HG02571 (cell line): ENCODE results near the gene SLC49A3.
"Not testable (repeated sequence)": the region's sequence is repeated elsewhere in the genome, so short reads cannot be mapped to it uniquely, and the experiment has no call there.

Experiments used
- ATAC-seq: cut with Tn5 transposase; IDR thresholded peaks from one replicate; pipeline ENCODE4 v1.9.1; 2021; ENCODE audit warnings: mild to moderate bottlenecking, moderate library complexity; ENCODE audit not compliant: unreplicated experiment

SLC49A3 gene

DNA sequence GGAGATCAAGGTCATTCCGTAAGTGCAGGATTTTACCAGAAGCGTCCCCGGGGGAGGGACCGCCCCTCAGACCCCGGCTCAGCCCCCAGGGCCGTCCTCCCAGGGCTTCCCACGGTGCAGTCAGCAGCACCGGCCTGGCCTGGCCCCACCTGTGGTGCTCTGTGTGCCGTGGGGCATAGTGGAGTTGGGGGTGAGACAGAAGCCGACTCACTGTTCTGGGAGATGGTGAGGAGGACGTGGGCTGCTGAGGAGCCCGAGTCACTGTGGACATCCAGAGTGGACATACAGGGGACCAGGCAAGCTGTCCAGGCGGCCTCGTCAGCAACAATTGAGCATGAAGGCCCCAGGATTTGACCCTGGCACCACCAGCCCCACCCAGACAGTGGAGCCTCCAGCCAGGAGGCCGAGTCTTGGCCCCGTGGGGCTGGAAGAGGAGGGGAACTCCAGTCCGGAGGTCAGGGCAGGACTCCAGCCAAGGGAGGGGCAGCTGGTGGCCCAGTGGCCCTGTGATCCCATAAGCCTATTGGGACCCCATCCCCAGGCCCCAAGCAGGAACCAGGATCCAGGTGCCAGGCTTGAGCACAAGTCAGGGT lies 34.0 kb downstream of the SLC49A3 start:
- no peak for ATAC-seq

DNA sequence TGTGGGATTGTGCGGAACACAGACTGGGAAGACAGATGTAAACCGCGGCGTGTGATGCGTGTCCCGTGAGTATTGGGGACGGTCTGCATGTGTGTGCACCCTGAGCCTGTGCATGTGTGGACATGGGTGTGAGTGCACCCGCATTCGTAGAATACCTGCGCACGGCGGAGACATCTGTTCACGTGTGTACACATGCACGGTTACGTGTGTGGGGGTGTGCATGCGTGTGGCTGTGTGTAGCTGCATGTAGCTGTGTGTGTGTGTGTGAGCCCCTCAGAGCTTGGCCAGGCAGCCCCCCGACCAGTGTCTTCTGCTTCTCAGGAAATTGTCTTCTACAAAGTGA lies 34.5 kb downstream of the SLC49A3 start:
- ATAC-seq, result no peak

DNA sequence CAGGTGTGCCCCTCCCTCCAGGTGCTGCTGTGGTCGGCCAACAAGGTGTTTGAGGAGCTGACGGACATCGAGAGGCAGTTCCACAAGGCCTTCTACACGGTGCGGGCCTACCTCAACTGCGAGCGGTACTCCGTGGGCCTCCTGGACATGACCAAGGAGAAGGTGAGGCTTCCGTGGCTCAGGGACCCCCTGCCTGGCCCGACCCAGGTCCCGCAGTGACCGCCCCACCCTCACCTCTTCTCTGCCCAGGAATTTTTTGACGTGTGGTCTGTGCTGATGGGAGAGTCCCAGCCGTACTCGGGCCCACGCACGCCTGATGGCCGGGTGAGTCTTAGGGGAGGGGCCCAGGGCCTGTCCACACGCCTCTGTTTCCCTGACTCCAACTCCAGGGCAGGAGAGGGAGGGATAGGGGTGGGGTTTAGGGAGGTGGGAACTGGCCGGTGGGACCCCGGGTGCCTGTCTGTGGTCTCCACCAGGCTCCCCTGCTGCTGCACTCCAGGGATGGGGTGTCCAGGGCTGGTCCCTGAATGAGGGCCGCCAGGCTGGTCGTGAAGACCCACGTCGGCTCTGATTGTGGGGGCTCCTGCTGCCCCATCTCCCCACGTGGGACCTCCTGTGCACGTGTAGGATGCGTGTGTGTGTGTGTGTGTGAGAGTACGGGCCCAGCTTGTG lies 35.0 kb downstream of the SLC49A3 start:
- ATAC-seq, result no peak

DNA sequence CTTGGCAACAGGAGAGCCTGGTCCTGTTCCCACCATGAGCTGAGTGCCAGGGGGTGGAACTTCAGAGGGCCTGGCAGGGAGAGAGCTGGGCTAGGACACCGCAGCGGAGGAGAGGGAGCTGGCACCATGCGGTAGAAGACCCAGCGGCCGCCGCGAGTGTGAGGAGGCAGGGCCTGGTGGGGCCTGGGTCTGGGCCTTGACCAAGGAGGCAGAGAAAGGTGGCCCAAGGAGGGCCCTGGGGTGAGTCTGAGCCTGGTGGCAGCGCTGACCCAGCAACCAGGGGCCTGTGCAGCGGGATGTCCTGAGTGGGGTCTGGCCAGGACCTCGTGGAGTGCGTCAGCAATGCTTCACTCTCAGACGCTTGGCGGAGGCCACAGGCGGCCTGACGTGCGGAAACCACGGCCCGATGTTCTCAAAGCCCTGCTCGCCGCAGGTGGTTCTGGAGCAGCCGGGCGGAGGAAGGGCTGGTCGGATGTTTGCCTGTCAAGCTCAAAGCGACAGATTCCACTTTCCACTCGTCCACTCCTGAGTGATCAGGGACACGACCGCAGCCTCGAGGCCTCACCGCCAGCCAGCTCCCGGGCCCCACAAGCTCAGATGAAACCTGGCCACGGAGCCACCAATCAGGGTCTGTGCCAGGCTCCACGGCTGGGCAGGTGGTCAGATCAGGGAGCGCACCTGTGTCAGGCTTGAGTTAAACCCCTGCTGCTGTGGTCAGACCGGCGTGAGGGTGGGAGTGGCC lies 35.7 kb downstream of the SLC49A3 start:
- no peak for ATAC-seq

DNA sequence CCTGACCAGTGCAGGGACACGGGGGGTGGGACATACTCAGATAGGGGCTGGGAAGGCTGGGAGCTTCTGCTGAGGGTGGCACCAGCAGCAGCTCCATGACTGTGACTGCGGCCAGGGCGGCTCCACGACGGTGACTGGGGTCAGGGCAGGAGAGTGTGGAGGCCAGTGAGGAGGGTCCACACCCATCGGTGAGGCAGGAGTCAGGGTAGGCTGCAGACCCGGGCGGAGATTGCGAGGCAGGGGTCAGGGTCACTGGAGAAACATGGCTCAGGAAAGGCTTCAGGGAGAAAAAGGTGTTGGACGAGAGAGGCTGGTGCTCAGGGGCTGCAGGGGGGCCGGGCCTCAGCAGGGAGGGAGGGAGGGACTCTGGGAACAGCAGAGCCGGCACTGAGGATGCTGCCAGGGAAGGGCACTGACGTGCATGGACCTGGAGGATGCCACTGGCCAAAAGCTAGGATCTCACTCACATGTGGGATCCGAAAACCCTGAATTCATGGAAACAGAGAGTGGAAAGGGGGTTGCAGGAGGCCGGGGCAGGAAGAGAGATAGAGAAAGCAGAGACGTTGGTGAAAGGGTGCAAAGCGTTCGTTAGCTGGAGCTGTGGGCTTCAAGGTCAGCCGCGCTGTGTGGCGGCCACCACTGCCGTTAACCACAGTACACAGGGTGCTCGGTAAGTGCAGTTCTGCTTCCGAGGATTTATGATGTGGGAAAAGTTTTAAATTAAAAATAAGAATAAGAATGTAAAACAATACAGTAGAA lies 36.9 kb downstream of the SLC49A3 start:
- ATAC-seq, result no peak

DNA sequence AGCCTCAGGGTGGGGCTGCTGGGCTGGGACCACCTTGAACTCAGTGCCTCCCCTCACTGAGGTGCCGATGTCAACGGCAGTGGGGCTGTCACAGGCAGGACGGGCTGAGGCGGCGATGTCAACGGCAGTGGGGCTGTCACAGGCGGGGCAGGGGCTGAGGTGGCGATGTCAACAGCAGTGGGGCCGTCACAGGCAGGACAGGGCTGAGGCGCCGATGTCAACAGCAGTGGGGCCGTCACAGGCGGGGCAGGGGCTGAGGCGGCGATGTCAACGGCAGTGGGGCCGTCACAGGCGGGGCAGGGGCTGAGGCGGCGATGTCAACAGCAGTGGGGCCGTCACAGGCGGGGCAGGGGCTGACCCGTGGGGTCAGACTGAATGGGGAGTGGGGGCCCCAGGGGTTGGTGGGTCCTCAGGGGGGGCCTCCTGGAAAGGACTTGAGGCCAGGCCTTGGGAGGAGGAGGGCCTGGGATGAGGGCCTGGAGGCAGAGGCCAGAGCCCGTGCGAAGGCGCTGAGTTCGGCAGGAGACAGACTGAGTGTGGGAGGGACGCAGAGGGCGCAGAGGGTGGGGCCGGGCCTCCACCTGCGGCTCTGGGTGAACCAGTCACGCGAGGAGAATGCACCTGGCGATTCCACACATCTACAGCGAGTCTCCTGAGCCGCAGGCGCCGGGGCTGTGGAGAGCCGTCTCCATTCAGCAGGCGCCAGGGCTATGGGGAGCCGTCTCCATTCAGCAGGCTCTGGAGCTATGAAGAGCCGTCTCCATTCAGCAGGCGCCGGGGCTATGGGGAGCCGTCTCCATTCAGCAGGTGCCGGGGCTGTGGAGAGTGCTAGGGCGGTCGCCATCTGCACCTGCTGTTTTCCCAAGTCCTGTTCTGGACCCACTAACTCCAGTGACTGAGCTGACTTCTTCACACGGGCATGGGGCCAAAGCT lies 37.7 kb downstream of the SLC49A3 start:
- no peak for ATAC-seq

DNA sequence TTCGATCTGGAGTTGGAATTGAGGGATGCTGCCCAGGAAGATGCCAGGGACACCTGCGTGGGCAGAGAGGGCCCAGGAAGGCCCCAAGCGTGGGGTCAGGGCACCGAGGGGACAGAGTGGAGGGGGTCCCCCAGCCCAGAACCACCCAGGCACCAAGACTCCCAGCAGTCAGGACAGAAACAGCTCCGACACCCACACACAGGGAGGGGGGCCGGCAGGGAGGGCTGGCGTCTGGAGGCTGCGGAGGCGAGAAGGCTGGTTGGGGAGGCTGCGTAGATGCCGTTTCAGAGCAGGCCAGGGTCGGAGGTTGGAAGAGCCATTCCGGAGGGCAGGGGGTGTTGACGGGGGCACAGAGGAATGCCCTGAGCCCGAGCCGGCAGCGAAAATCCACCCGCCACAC lies 38.5 kb downstream of the SLC49A3 start:
- ATAC-seq, result no peak

DNA sequence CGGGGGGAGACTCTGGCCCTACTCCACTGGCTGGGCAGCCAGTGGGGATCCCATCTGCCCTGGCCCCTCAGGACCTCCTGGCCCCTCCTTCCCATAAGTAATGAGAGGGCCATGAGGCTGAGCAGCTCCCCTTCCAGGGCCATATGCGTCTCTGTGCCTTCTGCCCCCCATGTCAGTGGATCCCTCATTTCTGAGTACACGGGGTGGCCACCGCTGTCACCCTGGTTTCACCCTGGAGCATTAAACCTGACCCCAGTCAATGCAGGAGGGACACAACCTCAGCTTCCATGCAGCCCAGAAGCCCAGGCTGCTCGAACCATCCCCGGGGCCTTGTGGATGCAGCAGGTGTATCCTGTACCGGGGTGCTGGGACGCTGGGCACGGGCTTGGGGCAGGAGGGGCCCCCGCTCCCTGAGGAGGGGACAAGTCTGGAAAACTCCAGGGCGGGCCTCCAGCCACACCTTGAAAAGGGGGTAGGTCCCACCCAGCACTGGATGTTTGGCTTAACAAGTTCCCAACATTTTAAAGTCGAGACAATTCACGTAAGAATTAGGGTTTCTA lies 39.1 kb downstream of the SLC49A3 start:
- ATAC-seq, result no peak

DNA sequence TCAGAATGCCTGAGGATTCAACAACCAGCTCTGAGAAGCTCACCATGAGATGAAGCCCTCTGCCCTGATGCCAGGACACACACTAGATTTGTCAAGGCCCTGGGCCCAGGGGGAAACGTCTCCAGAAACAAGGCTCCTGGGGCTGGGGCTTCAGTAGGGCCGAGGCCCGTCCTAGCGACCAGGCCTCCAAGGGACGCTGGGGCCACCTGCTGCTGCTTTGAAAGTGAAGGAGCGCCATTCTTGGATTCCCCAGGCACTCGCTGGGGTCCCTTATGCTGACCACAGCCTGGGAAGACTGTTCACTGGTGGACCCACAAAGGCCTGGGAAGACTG lies 39.7 kb downstream of the SLC49A3 start:
- ATAC-seq, result no peak

DNA sequence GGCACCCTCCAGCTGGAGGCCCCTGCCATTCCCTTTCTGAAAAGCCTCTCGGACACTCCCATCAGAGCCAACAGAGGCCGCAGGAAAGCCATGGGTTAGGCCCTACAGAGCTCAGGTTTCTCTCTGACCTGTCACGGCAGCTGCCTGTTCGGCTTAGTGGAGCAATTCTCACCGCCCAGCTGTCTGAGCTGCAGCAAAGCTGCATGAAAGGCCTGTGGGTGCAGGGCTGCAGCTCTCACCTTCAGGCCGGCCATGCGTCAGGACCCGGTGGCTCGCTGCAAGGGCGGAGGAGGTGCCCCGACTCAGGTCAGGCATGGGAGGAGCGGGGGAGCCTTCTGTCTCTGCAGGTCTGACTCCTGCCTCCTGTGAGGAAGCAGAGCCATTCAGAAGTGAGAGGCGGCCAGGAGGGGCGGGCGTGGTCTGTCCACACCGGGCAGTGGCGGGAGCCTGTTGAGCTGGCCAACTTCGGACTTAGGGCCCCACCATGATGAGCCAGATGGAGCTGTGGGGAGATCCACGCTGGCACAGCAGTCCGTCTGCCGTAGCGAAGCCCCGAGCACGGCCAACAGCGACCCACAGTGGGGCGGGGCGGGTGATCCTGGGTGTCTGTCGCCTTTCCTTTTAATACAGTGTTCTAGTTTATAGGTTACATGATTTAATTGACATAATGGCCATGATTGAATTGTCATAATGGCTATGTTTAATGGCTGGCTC lies 40.2 kb downstream of the SLC49A3 start:
- ATAC-seq, result no peak

DNA sequence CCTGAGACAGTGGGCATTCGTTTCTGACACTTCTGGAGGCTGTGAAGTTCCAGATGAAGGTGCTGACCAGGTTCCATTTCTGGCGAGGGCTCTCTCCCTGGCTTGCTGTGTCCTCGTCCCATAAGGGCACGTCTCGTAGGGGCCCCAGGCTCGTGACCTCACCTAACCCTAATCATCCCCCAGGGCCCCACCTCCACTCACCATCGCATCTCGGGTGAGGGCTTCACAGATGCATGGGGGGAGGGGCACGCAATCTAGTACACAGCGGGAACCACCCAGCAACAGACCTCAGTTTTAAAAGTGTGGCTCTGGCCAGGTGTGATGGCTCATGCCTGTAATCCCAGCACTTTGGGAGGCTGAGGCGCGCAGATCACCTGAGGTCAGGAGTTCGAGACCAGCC lies 41.5 kb downstream of the SLC49A3 start:
- ATAC-seq, result no peak

DNA sequence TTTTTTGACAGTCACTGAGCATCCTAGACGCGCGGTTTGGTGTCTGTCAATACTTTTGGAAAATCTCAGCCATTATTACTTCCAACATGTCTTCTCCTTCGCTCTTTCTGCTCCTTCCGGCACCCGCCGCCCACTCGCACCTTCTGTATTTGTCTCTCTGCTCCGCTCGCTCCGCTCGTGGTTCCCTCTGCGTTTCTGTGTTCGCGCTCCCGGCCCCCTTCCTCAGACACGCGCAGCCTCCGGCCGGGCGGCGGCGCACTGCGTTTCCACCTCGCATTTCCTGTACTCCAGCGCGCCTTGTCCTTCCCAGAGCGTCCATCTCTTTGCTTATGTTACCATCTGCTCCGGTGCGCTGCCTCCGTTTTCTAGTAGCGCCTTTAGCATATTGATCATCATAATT lies 42.5 kb downstream of the SLC49A3 start:
- no peak for ATAC-seq

DNA sequence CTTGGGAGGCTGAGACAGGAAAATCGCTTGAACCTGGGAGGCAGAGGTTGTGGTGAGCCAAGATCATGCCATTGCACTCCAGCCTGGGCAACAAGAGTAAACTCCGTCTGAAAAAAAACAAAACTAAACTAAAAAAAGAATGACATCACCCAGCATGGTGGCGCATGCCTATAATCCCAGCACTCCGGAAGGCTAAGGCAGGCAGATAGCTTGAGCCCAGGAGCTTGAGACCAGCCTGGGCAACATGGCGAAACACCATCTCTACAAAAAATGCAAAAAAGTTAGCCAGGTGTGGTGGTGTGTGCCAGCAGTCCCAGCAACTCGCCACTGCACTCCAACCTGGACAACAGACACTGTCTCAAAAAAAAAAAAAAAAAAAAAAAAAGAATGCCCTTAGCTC lies 46.6 kb downstream of the SLC49A3 start:
- ATAC-seq, result not testable (repeated sequence)

DNA sequence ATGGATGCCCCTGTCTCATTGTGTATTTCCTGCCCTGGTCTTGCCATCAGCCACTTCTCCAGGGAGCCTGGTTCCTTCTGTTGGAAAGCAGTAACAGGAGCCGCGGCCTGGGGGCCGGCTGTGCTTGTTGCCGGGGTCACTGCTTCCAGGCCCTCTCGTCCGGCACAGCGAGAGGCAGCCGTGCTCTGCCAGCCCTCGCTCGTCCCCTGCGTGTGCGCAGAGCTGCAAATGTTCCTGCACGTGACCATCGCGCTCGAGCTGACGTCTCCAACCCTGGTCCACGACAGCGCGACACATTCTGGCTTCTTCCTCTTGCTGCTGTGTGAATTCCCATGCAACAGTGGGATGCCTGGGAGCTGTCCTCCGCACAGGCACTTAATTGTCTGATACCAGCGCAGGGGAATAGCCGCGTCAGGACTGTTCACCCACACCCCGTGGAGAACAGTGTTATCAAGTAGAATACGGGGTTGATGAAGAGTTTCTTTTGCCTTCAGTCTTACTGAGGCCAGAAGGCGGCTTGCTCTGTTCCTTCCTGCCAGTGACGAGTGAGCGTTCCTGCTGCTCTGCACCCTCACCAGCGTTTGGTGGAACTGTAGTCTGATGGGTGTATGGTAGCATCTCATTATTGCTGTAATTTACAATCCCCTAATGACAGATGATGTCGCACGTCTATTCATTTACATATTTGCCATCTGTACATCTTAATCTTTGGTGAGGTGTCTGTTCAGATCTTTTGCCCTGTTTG lies 51.2 kb downstream of the SLC49A3 start:
- no peak for ATAC-seq

DNA sequence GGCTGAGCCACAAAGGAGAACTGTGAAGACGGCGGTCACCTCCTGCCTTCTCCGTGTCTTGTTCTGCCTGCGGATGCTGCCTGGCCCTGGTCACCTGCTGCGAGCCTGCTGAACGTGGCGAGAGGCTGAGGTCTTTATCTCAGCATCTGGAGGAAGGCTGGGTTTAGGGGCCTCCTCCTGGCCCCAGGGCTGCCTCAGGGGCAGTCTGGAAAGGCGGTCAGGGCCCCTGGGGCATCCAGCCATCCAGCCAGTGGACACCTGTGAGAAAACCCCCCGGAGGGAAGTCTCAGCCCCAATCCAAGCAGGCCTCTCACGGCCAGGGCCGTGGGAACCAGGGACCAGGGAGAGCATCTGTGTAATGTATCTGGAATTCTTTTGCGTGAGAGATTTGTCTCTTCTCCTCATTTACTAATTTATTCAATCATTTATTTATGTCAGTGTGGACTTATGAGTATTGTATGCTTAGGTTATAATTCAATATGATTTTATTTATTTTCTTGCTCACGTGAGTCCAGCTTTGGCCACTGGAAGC lies 52.3 kb downstream of the SLC49A3 start:
- ATAC-seq, result no peak

DNA sequence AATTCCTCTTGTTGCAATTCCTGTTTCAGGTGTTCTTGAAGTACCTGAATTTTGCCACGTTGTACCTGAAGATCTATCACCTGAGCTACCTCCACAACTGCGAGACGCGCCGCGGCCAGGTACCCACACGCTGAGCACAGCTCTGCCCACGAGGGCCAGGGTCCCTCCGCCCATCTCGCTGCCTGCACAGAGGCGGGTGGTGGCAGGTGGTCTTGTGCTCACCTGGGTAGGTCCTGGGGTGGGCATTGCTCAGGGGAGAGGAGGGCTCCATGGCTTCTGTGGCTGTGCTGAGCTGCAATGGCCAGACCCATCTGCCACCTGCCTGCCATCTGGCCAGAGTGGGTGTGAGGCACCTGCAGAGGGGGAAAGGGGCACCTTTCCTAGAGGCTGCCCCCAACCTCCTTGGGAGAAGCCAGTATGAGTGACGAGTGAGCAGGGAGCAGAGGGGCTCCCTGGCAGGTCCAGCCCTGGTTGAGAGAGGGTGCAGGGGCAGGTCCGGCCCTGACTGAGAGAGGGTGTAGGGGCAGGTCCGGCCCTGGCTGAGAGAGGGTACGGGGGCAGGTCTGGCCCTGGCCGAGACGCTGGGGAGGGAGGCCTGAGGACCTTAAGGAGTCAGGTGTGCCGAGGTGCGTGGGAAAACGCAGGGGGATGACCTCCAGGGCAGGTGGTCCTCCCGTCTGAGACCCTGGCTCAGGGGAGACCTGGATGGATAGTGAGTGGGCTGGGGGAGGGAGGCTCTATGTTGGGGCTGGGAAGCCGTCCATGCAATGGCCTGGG lies 52.9 kb downstream of the SLC49A3 start:
- ATAC-seq, result no peak

DNA sequence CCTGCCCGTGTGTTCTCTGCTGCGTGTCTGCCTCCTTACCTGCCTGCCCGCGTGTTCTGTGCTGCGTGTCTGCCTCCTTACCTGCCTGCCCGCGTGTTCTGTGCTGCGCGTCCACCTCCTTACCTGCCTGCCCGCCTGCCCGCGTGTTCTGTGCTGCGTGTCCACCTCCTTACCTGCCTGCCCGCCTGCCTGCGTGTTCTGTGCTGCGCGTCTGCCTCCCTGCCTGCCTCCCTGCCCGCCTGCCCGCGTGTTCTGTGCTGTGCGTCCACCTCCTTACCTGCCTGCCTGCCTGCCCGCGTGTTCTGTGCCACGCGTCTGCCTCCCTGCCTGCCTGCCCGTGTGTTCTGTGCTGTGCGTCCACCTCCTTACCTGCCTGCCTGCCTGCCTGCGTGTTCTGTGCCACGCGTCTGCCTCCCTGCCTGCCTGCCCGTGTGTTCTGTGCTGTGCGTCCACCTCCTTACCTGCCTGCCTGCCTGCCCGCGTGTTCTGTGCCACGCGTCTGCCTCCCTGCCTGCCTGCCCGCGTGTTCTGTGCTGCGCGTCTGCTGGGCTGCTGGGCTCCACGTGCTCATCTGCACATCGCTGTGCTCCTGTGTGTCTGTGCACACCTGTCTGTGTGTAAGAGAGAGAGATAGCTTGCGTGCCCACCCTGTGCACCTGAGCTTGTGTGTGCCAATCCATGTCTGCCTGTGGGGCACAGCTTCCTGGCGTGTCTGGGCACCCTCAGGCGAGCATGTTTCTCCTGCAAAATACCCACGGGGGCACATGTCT lies 53.7 kb downstream of the SLC49A3 start:
- ATAC-seq, result not testable (repeated sequence)
